GM12872 (cell line): ENCODE data around the gene SPAG9.

Experiments
- TF ChIP-seq, protein P1 (sequence below): IDR thresholded peaks from 3 replicates; pipeline ENCODE4 v1.5.1; 2011; ENCODE audit warnings: low read depth, mild to moderate bottlenecking, low read length, moderate library complexity; ENCODE audit not compliant: insufficient read depth

The SPAG9 gene

GRCh38 chr17:50967795-50968194, 152.9 kb downstream of the SPAG9 start:
- TF ChIP-seq, protein P1, sequence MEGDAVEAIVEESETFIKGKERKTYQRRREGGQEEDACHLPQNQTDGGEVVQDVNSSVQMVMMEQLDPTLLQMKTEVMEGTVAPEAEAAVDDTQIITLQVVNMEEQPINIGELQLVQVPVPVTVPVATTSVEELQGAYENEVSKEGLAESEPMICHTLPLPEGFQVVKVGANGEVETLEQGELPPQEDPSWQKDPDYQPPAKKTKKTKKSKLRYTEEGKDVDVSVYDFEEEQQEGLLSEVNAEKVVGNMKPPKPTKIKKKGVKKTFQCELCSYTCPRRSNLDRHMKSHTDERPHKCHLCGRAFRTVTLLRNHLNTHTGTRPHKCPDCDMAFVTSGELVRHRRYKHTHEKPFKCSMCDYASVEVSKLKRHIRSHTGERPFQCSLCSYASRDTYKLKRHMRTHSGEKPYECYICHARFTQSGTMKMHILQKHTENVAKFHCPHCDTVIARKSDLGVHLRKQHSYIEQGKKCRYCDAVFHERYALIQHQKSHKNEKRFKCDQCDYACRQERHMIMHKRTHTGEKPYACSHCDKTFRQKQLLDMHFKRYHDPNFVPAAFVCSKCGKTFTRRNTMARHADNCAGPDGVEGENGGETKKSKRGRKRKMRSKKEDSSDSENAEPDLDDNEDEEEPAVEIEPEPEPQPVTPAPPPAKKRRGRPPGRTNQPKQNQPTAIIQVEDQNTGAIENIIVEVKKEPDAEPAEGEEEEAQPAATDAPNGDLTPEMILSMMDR: no peak

GRCh38 chr17:50966163-50966666, 154.5 kb downstream of the SPAG9 start:
- TF ChIP-seq, protein P1: no peak

DNA sequence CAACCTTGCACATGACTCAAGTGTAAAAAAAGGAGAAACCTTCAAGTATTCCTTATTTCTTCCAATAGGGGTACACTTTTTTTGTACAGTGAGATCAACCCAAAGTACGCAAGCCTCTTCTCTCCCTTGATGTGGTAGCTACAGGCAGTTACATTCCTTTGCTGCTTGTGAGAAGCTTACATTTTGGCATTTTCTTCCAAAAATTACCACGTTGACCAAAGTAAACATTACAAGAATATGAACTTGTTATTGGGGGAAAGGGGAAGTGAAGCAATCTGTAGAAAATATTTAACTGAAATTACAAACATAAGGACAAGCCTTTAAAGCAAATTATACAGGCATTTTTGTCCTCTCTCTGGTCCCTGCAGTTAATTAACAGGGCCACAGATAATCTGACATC, 157.5 kb downstream of the SPAG9 start:
- TF ChIP-seq, protein P1: no peak

- TF ChIP-seq, protein P1: no peak
Measured at GRCh38 chr17:50961282-50962220, 159.1 kb downstream of the SPAG9 start.

DNA sequence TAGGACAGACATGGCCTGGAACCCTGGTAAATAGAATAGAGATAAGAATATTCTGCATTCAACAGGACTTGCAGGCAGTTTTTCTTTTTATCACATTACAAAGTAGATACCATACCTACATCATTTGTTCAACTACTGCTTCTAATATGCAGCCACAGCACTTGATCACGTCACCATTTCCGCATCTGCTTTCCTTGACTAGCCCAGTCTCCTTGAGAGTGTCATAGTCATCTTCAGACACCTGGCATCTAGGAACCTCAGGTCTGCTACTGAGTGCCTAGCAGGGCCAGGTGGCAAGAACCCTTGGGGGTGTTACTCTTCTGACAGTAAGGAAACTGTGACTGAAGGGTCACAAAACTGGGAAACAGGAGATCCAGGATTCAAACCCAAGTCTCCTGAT, 161.3 kb downstream of the SPAG9 start:
- TF ChIP-seq, protein P1: no peak

DNA sequence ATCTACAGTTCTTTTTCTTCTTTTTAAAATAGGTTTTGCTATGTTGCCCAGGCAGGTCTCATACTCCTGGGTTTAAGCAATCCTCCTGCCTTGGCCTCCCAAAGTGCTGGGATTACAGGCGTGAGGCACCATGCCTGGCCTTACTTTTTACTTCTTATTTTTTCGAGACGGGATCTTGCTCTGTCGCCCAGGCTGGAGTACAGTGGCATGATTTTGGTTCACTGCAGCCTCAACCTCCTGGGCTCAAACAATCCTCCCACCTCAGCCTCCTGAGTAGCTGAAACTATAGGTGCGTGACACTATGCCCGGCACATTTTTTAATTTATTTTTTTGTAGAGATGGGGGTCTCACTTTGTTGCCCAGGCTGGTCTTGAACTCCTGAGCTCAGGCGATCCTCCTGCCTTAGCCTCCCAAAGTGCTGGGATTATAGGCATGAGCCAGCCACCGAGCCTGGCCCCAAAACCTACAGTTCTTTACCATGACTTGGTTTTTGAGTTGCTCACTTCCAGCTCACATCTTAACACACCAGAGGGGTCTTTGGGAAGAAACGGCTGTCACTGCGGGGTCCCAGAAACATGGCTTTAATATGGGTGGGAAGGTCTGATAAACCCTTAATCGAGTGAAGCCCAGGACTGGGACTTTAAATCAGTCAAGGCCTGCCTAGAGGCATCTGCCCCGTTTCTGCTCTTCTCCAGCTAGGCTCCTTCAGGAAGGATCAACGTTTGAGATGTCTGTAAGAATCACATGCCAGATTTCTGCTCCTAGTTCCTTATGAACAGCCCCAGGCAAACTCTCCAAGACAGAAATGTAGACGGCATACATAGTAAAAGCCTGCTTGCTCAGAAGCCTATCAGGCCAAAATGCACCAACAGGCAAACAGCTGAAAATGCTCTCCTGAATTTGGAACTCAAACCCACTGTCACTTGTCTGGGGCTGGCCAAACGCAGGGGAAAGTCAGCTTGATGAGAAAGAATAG, 162.8 kb downstream of the SPAG9 start:
- TF ChIP-seq, protein P1: no peak
